ENCODE results near the gene CNPPD1. TPM values are rescaled to one million over a fixed set of nuclear protein-coding genes. Genes with fewer than 3 reads are reported as not detected.

The CNPPD1 gene
- total and polyA plus RNA-seq, 2 experiments from 2014 or later: 34.5 to 43.8 TPM

- in situ Hi-C loops (cut with MboI): no loop called here
- Histone ChIP-seq H2AFZ (no peak overlapping the region), H3K4me2 (ENCODE audit: unreplicated experiment) (no peak overlapping the region), H3K27ac (no peak overlapping the region), H3K4me3 (no peak overlapping the region), H3K9me3 (ENCODE audit: low read depth) (no peaks in the 10 kb centered on the region), H3K79me2 (ENCODE audit: insufficient read depth) (peaks cover 25% of the 10 kb centered on the region), H3K9ac (no peak overlapping the region), H4K20me1 (ENCODE audit: insufficient read depth) (peaks cover 5% of the 10 kb centered on the region; the same call in 1 of the 2 replicates), H3K27me3 (replicated peaks; ENCODE audit: insufficient read depth) (no peaks in the 10 kb centered on the region), H3F3A (ENCODE audit: insufficient read depth) (peaks cover 20% of the 10 kb centered on the region), H3K4me1 (ENCODE audit: insufficient read depth) (peaks cover 8% of the 10 kb centered on the region), H3K9me2 (ENCODE audit: insufficient read depth) (no peaks in the 10 kb centered on the region), H3K36me3 (ENCODE audit: low read depth) (peaks cover 45% of the 10 kb centered on the region)
- 97 to 99% methylated on average over 6 of the region's 6 CpGs for WGBS, 2 experiments (ENCODE audit: low coverage in 1 of 2, low lambda C conversion rate in 2 of 2, missing lambda C conversion rate in 2 of 2)
- no peak for DNase-seq
- TF ChIP-seq EZH2 (IDR thresholded peaks at IDR 0.05; ENCODE audit: insufficient read depth, poor library complexity, severe bottlenecking) (no peak), EZH2phosphoT487 (IDR thresholded peaks at IDR 0.05; ENCODE audit: insufficient read depth, low read depth) (no peak)
Observed at GRCh38 chr2:219183151-219183772, 6.5 kb upstream of the CNPPD1 start.

DNA sequence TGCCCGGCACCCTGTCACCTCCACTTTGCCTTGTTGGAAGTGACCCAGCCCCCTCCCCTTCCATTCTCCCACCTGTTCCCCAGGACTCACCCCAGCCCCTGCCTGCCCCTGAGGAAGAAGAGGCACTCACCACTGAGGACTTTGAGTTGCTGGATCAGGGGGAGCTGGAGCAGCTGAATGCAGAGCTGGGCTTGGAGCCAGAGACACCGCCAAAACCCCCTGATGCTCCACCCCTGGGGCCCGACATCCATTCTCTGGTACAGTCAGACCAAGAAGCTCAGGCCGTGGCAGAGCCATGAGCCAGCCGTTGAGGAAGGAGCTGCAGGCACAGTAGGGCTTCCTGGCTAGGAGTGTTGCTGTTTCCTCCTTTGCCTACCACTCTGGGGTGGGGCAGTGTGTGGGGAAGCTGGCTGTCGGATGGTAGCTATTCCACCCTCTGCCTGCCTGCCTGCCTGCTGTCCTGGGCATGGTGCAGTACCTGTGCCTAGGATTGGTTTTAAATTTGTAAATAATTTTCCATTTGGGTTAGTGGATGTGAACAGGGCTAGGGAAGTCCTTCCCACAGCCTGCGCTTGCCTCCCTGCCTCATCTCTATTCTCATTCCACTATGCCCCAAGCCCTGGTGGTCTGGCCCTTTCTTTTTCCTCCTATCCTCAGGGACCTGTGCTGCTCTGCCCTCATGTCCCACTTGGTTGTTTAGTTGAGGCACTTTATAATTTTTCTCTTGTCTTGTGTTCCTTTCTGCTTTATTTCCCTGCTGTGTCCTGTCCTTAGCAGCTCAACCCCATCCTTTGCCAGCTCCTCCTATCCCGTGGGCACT is 5.8 kb upstream of the CNPPD1 start:
- 61% methylated on average over 7 to 8 of the region's 8 CpGs for WGBS, 2 experiments (ENCODE audit: low coverage in 1 of 2, low lambda C conversion rate in 2 of 2, missing lambda C conversion rate in 2 of 2)
- DNase-seq: no peak
- in situ Hi-C loops (cut with MboI): no loop called here
- no peak for TF ChIP-seq EZH2phosphoT487 (IDR thresholded peaks at IDR 0.05; ENCODE audit: insufficient read depth, low read depth)
- TF ChIP-seq EZH2 (IDR thresholded peaks at IDR 0.05; ENCODE audit: insufficient read depth, poor library complexity, severe bottlenecking): no peak
- Histone ChIP-seq H4K20me1 (ENCODE audit: insufficient read depth) (peaks cover 5% of the 10 kb centered on the region; the same call in 1 of the 2 replicates), H3K27me3 (replicated peaks; ENCODE audit: insufficient read depth) (no peaks in the 10 kb centered on the region), H3K4me1 (ENCODE audit: insufficient read depth) (peaks cover 8% of the 10 kb centered on the region), H3F3A (ENCODE audit: insufficient read depth) (peaks cover 21% of the 10 kb centered on the region), H3K4me2 (ENCODE audit: unreplicated experiment) (no peak overlapping the region), H3K27ac (no peak overlapping the region), H3K79me2 (ENCODE audit: insufficient read depth) (peaks cover 25% of the 10 kb centered on the region), H2AFZ (no peak overlapping the region), H3K9me3 (ENCODE audit: low read depth) (no peaks in the 10 kb centered on the region), H3K4me3 (no peak overlapping the region), H3K9me2 (ENCODE audit: insufficient read depth) (no peaks in the 10 kb centered on the region), H3K36me3 (ENCODE audit: low read depth) (peaks cover 45% of the 10 kb centered on the region), H3K9ac (no peak overlapping the region)

DNA sequence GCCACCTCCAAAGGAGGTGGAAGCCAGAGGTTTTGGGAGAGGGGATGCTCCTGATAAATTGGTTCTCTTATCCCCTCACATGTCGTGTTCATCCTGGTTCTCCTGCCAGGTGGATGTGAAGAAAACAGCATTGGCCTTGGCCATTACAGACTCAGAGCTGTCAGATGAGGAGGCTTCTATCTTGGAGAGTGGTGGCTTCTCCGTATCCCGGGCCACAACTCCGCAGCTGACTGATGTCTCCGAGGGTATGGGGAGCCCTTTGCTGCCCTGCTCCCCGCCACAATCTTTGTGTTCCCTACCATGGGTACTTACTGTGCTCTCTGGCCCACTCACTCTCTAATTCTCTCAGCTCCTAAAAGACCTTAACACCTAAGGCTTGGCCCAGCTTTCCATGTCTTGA is 4.8 kb upstream of the CNPPD1 start:
- H3K36me3 ChIP-seq (ENCODE audit: low read depth): peaks cover 45% of the 10 kb centered on the region
- WGBS, 2 experiments (ENCODE audit: low coverage in 1 of 2, low lambda C conversion rate in 2 of 2, missing lambda C conversion rate in 2 of 2): 98 to 99% methylated on average over 6 of the region's 6 CpGs
- no peak overlapping the region for H3K4me3 ChIP-seq

GRCh38 chr2:219180961-219181360 is 4.2 kb upstream of the CNPPD1 start:
- Histone ChIP-seq H3K9me2 (ENCODE audit: insufficient read depth) (no peaks in the 10 kb centered on the region), H3K4me1 (ENCODE audit: insufficient read depth) (peaks cover 12% of the 10 kb centered on the region), H4K20me1 (ENCODE audit: insufficient read depth) (peaks cover 5% of the 10 kb centered on the region; the same call in 1 of the 2 replicates), H3K9ac (no peak overlapping the region), H3F3A (ENCODE audit: insufficient read depth) (peaks cover 26% of the 10 kb centered on the region), H3K27me3 (replicated peaks; ENCODE audit: insufficient read depth) (no peaks in the 10 kb centered on the region), H3K36me3 (ENCODE audit: low read depth) (peaks cover 45% of the 10 kb centered on the region), H3K27ac (no peak overlapping the region), H3K4me3 (no peak overlapping the region), H2AFZ (no peak overlapping the region), H3K79me2 (ENCODE audit: insufficient read depth) (peaks cover 31% of the 10 kb centered on the region), H3K4me2 (ENCODE audit: unreplicated experiment) (no peak overlapping the region), H3K9me3 (ENCODE audit: low read depth) (no peaks in the 10 kb centered on the region)
- in situ Hi-C loops (cut with MboI): no loop called here
- no peak for TF ChIP-seq EZH2phosphoT487 (IDR thresholded peaks at IDR 0.05; ENCODE audit: insufficient read depth, low read depth)
- no peak for TF ChIP-seq EZH2 (IDR thresholded peaks at IDR 0.05; ENCODE audit: insufficient read depth, poor library complexity, severe bottlenecking)
- WGBS, 2 experiments (ENCODE audit: low coverage in 1 of 2, low lambda C conversion rate in 2 of 2, missing lambda C conversion rate in 2 of 2): 92 to 97% methylated on average over 5 of the region's 5 CpGs
- no peak for DNase-seq

More for the DNA sequence above, 4.8 kb upstream of the CNPPD1 start:
- in situ Hi-C loops (cut with MboI): no loop called here
- peaks cover 26% of the 10 kb centered on the region for H3F3A ChIP-seq (ENCODE audit: insufficient read depth)
- H3K27me3 ChIP-seq (replicated peaks; ENCODE audit: insufficient read depth): no peaks in the 10 kb centered on the region
- no peak overlapping the region for H3K9ac ChIP-seq
- H3K79me2 ChIP-seq (ENCODE audit: insufficient read depth): peaks cover 25% of the 10 kb centered on the region
- no peak overlapping the region for H3K4me2 ChIP-seq (ENCODE audit: unreplicated experiment)
- H3K9me3 ChIP-seq (ENCODE audit: low read depth): no peaks in the 10 kb centered on the region
- no peaks in the 10 kb centered on the region for H3K9me2 ChIP-seq (ENCODE audit: insufficient read depth)
- H2AFZ ChIP-seq: no peak overlapping the region
- H4K20me1 ChIP-seq (ENCODE audit: insufficient read depth): peaks cover 5% of the 10 kb centered on the region; the same call in 1 of the 2 replicates
- TF ChIP-seq EZH2phosphoT487 (IDR thresholded peaks at IDR 0.05; ENCODE audit: insufficient read depth, low read depth) (no peak), EZH2 (IDR thresholded peaks at IDR 0.05; ENCODE audit: insufficient read depth, poor library complexity, severe bottlenecking) (no peak)
- peaks cover 12% of the 10 kb centered on the region for H3K4me1 ChIP-seq (ENCODE audit: insufficient read depth)
- H3K27ac ChIP-seq: no peak overlapping the region
- no peak for DNase-seq
